ENCODE measurements around the gene CREB5.

CREB5 gene

GRCh38 chr7:28621369-28621841 lies 209.1 kb downstream of the CREB5 start:
- DNase-seq, result no peak

GRCh38 chr7:28623105-28623730 lies 210.9 kb downstream of the CREB5 start:
- DNase-seq, result no peak

GRCh38 chr7:28623863-28624262 lies 211.5 kb downstream of the CREB5 start:
- no peak for DNase-seq

- no peak for DNase-seq
Measured at GRCh38 chr7:28625432-28625831, 213.1 kb downstream of the CREB5 start.

GRCh38 chr7:28626221-28626620 lies 213.9 kb downstream of the CREB5 start:
- DNase-seq, result no peak

GRCh38 chr7:28626624-28627262 lies 214.4 kb downstream of the CREB5 start:
- DNase-seq, result no peak

- DNase-seq, result no peak
Measured at GRCh38 chr7:28627263-28627653, 214.9 kb downstream of the CREB5 start.

- DNase-seq, result no peak
Measured at GRCh38 chr7:28627896-28628295, 215.6 kb downstream of the CREB5 start.

- no peak for DNase-seq
Measured at GRCh38 chr7:28629216-28629842, 217.0 kb downstream of the CREB5 start.

- DNase-seq, result no peak
Measured at GRCh38 chr7:28630350-28630749, 218.0 kb downstream of the CREB5 start.

GRCh38 chr7:28631995-28632394 lies 219.7 kb downstream of the CREB5 start:
- DNase-seq, result no peak

GRCh38 chr7:28638914-28639313 lies 226.6 kb downstream of the CREB5 start:
- no peak for DNase-seq

GRCh38 chr7:28640001-28640400 lies 227.7 kb downstream of the CREB5 start:
- no peak for DNase-seq

GRCh38 chr7:28641752-28642545 lies 229.6 kb downstream of the CREB5 start:
- DNase-seq, result no peak

- no peak for DNase-seq
Measured at GRCh38 chr7:28643188-28643569, 230.9 kb downstream of the CREB5 start.

- DNase-seq, result no peak
Measured at GRCh38 chr7:28643584-28644340, 231.4 kb downstream of the CREB5 start.

GRCh38 chr7:28645866-28646265 lies 233.5 kb downstream of the CREB5 start:
- no peak for DNase-seq

- no peak for DNase-seq
Measured at GRCh38 chr7:28646376-28647075, 234.2 kb downstream of the CREB5 start.

GRCh38 chr7:28647076-28647421 lies 234.7 kb downstream of the CREB5 start:
- no peak for DNase-seq

GRCh38 chr7:28649189-28649588 lies 236.9 kb downstream of the CREB5 start:
- no peak for DNase-seq

GRCh38 chr7:28649811-28650210 lies 237.5 kb downstream of the CREB5 start:
- DNase-seq, result no peak

- DNase-seq, result no peak
Measured at GRCh38 chr7:28654110-28654509, 241.8 kb downstream of the CREB5 start.
